GM10266 (cell line): ENCODE results near the gene ALDH8A1.

ENCODE experiments used
- DNase-seq: peaks from one replicate; pipeline ENCODE4 v3.0.0; 2012; ENCODE audit errors: extremely low spot score
- TF ChIP-seq, protein P1 (sequence below): IDR thresholded peaks from 2 replicates; pipeline ENCODE4 v1.5.1; 2012; ENCODE audit warnings: mild to moderate bottlenecking, low read depth; ENCODE audit not compliant: control insufficient read depth, insufficient read depth; ENCODE audit errors: missing control alignments

The ALDH8A1 gene

DNA sequence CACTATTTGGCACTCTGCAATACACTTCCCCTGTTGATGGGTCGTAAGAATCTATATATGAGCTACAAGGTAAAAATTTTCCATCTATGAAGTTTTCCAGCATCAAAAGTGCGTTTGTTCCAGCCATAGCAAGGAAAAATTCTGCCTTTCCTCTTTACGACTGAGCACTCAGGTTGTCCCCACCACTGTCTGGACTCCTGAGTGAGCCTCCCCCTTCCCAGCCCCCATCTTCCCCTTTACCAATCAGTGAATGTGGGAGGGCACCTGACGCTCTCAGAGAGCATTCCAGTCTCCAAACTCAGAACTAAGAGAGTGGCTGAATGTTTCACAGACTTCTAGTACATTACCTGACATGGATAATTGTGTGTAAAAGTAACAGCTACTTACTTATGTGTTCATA, at the start of gene ALDH8A1:
Gene ALDH8A1 (minus strand): TSS at position 175 of the 400 bp plus-strand sequence. CDS start 48 bp downstream, at position 127.
- TF ChIP-seq, protein P1, sequence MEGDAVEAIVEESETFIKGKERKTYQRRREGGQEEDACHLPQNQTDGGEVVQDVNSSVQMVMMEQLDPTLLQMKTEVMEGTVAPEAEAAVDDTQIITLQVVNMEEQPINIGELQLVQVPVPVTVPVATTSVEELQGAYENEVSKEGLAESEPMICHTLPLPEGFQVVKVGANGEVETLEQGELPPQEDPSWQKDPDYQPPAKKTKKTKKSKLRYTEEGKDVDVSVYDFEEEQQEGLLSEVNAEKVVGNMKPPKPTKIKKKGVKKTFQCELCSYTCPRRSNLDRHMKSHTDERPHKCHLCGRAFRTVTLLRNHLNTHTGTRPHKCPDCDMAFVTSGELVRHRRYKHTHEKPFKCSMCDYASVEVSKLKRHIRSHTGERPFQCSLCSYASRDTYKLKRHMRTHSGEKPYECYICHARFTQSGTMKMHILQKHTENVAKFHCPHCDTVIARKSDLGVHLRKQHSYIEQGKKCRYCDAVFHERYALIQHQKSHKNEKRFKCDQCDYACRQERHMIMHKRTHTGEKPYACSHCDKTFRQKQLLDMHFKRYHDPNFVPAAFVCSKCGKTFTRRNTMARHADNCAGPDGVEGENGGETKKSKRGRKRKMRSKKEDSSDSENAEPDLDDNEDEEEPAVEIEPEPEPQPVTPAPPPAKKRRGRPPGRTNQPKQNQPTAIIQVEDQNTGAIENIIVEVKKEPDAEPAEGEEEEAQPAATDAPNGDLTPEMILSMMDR: no peak
- no peak for DNase-seq

GRCh38 chr6:134999107-134999506, 49.2 kb upstream of the ALDH8A1 start:
- no peak for DNase-seq
- TF ChIP-seq, protein P1: no peak

DNA sequence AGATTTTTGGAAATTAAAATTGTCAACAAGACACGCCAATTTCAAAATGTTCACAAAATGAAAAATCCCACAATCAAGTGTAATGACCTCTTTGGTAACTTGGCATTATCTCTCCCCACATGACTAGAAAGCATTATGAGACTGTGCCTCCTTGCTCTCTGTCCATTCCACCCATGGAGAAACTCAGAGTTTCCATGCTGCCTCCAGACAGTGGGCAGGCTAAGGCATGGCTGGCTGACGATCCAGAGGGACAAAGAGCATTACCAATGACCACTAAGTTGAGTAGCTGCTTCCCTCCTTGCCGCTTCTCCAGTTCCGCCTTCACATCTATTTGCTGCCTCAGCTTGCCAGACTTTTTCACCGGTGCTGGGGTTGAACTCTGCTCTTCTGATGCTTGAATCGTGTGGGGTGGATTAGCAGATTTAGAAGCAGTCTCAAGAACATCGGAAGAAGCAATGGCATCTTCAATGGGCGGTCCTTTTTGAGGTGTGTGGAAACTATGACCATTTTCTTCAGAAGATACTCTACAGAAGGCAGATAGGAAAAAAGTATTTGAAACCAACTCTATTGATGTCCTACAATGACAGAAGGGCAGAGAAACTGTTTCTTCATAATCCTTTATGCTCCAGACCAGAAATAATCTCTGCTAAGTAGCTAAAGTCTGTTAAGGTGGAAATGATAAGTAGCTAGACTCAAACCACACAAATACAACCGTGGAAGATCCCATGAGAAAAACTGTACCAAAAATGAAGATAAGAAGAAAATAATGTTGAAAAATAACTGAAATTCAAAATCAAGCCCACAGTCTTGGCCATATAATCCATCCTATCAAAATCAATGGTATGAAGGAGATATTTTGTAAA, 47.5 kb upstream of the ALDH8A1 start:
- DNase-seq: no peak
- TF ChIP-seq, protein P1: no peak

DNA sequence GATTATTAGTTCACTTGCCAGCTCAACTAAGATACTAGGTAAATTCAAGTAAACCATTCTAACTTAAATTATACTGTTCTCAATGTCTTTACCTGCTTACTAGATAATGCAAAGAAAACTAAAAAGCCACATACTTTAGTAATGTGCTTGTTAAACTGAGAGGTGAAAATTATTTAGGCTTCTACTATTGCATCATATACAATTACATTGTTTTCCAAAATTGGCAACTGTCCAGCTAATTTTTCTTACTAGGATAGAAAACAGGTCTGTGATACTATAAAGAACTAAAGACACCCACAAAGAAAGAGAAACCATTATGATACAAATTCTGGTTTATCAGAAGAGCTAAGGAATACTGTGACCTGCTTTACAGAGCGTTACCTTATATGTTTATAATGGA, 45.6 kb upstream of the ALDH8A1 start:
- DNase-seq: no peak
- TF ChIP-seq, protein P1: no peak

- TF ChIP-seq, protein P1: no peak
- DNase-seq: no peak
Measured at GRCh38 chr6:134994431-134994830, 44.5 kb upstream of the ALDH8A1 start.

- TF ChIP-seq, protein P1: no peak
- no peak for DNase-seq
Measured at GRCh38 chr6:134992155-134992554, 42.3 kb upstream of the ALDH8A1 start.

DNA sequence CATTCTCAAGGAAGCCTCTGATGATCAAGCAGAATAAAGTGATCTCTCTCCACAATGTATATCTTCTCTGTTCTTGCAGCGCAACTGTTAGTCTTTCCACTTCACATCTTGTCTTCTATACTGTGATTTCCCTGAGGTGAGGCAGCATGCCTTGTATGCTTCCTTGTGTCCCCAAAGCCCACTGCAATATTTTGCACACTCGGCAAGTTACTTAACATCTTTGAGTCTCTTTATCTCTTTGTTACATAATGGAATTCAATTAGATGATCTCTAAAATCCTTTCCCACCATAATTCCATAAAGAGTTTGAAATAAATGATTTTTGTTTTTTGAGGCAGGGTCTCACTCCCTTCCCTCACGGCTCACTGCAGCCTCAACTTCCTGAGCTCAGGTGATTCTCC, 40.4 kb upstream of the ALDH8A1 start:
- DNase-seq: no peak

More for the DNA sequence above, 40.4 kb upstream of the ALDH8A1 start:
- TF ChIP-seq, protein P1: no peak
